ENCODE results near the gene NDST1. TPM values are rescaled to one million over a fixed set of nuclear protein-coding genes. Genes with fewer than 3 reads are reported as not detected.
A peak's percentile ranks its signal among the peaks of the same experiment; 100 is the strongest.

NDST1 gene
- total and polyA plus RNA-seq, 4 donors = 45.6 to 145 (median 60.7) TPM

GRCh38 chr5:150461231-150461630 is 46.7 kb upstream of the NDST1 start:
- WGBS, 2 donors = 19 to 57% methylated on average over 2 of the region's 2 CpGs
- no peak overlapping the region for H3K9ac ChIP-seq (ENCODE audit: insufficient read depth in 1 of 2, low read length in 2 of 2)
- no peaks in the 10 kb centered on the region for H3K27me3 ChIP-seq (ENCODE audit: control insufficient read depth in 3 of 3, insufficient read depth in 3 of 3, low read length in 2 of 3)
- no peaks in the 10 kb centered on the region for H3K9me3 ChIP-seq (ENCODE audit: control insufficient read depth in 4 of 4, insufficient read depth in 3 of 4, low read length in 3 of 4)
- no peak overlapping the region for H3K27ac ChIP-seq (ENCODE audit: low read depth in 1 of 2, low read length in 1 of 2)
- no peak for ATAC-seq (ENCODE audit: insufficient read depth, low FRiP score)
- no peak for TF ChIP-seq CTCF (IDR thresholded peaks at IDR 0.05; ENCODE audit: control extremely low read depth, extremely low read depth)
- H3K4me1 ChIP-seq (ENCODE audit: control insufficient read depth in 5 of 5, insufficient read depth in 5 of 5, low read length in 5 of 5) = peaks cover 0 to 17% (median 6%) of the 10 kb centered on the region in 5 donors
- DNase-seq = no peak
- no peaks in the 10 kb centered on the region for H3K36me3 ChIP-seq (ENCODE audit: control insufficient read depth in 4 of 4, insufficient read depth in 4 of 4, low read length in 4 of 4)
- no peak overlapping the region for H3K4me3 ChIP-seq

- peak overlapping the region; percentile 67 to 75 for H3K27ac ChIP-seq (ENCODE audit: low read depth in 1 of 2, low read length in 1 of 2)
- no peak overlapping the region for H3K4me3 ChIP-seq
- no peak for ATAC-seq (ENCODE audit: insufficient read depth, low FRiP score)
- H3K4me1 ChIP-seq (ENCODE audit: control insufficient read depth in 5 of 5, insufficient read depth in 5 of 5, low read length in 5 of 5) = peaks cover 0 to 17% (median 4%) of the 10 kb centered on the region in 5 donors
- DNase-seq = peak; percentile 60 to 92 (median 75)
- no peaks in the 10 kb centered on the region for H3K9me3 ChIP-seq (ENCODE audit: control insufficient read depth in 4 of 4, insufficient read depth in 3 of 4, low read length in 3 of 4)
- WGBS, 2 donors = 51 to 58% methylated on average over 6 of the region's 6 CpGs
- no peak overlapping the region for H3K9ac ChIP-seq (ENCODE audit: insufficient read depth in 1 of 2, low read length in 2 of 2)
- no peak for TF ChIP-seq CTCF (IDR thresholded peaks at IDR 0.05; ENCODE audit: control extremely low read depth, extremely low read depth)
- no peaks in the 10 kb centered on the region for H3K27me3 ChIP-seq (ENCODE audit: control insufficient read depth in 3 of 3, insufficient read depth in 3 of 3, low read length in 2 of 3)
- H3K36me3 ChIP-seq (ENCODE audit: control insufficient read depth in 4 of 4, insufficient read depth in 4 of 4, low read length in 4 of 4) = no peaks in the 10 kb centered on the region
Measured at GRCh38 chr5:150464554-150465012, 43.3 kb upstream of the NDST1 start.

GRCh38 chr5:150465927-150466326 is 42.0 kb upstream of the NDST1 start:
- H3K27ac ChIP-seq (ENCODE audit: low read depth in 1 of 2, low read length in 1 of 2) = peak overlapping the region in 1 of 2 donors; percentile 34
- DNase-seq (peak in 1 of 3 donors; percentile 20), ATAC-seq (ENCODE audit: insufficient read depth, low FRiP score) (no peak)
- no peak overlapping the region for H3K4me3 ChIP-seq
- peaks cover 0 to 17% (median 4%) of the 10 kb centered on the region in 5 donors for H3K4me1 ChIP-seq (ENCODE audit: control insufficient read depth in 5 of 5, insufficient read depth in 5 of 5, low read length in 5 of 5)
- no peak for TF ChIP-seq CTCF (IDR thresholded peaks at IDR 0.05; ENCODE audit: control extremely low read depth, extremely low read depth)
- H3K27me3 ChIP-seq (ENCODE audit: control insufficient read depth in 3 of 3, insufficient read depth in 3 of 3, low read length in 2 of 3) = no peaks in the 10 kb centered on the region
- no peaks in the 10 kb centered on the region for H3K9me3 ChIP-seq (ENCODE audit: control insufficient read depth in 4 of 4, insufficient read depth in 3 of 4, low read length in 3 of 4)
- no peak overlapping the region for H3K9ac ChIP-seq (ENCODE audit: insufficient read depth in 1 of 2, low read length in 2 of 2)
- H3K36me3 ChIP-seq (ENCODE audit: control insufficient read depth in 4 of 4, insufficient read depth in 4 of 4, low read length in 4 of 4) = no peaks in the 10 kb centered on the region
- 51 to 55% methylated on average over 8 of the region's 8 CpGs for WGBS, 2 donors

GRCh38 chr5:150468206-150468605 is 39.7 kb upstream of the NDST1 start:
- H3K9me3 ChIP-seq (ENCODE audit: control insufficient read depth in 4 of 4, insufficient read depth in 3 of 4, low read length in 3 of 4) = no peaks in the 10 kb centered on the region
- TF ChIP-seq CTCF (IDR thresholded peaks at IDR 0.05; ENCODE audit: control extremely low read depth, extremely low read depth) = no peak
- no peaks in the 10 kb centered on the region for H3K27me3 ChIP-seq (ENCODE audit: control insufficient read depth in 3 of 3, insufficient read depth in 3 of 3, low read length in 2 of 3)
- 94 to 96% methylated on average over 4 of the region's 4 CpGs for WGBS, 2 donors
- no peak overlapping the region for H3K4me3 ChIP-seq
- no peak overlapping the region for H3K9ac ChIP-seq (ENCODE audit: insufficient read depth in 1 of 2, low read length in 2 of 2)
- no peak for DNase-seq
- ATAC-seq (ENCODE audit: insufficient read depth, low FRiP score) = no peak
- H3K4me1 ChIP-seq (ENCODE audit: control insufficient read depth in 5 of 5, insufficient read depth in 5 of 5, low read length in 5 of 5) = peaks cover 0 to 17% (median 3%) of the 10 kb centered on the region in 5 donors
- H3K36me3 ChIP-seq (ENCODE audit: control insufficient read depth in 4 of 4, insufficient read depth in 4 of 4, low read length in 4 of 4) = no peaks in the 10 kb centered on the region
- H3K27ac ChIP-seq (ENCODE audit: low read depth in 1 of 2, low read length in 1 of 2) = no peak overlapping the region

Measured in lung (tissue), 12 donors.